GM10847 (cell line): Measurements from ENCODE around the gene TANGO6.

Experiments used
- POLR2A ChIP-seq: IDR thresholded peaks from 2 replicates; pipeline ENCODE4 v1.6.1; 2011; ENCODE audit not compliant: insufficient read length; ENCODE audit errors: extremely low read depth

The TANGO6 gene

DNA sequence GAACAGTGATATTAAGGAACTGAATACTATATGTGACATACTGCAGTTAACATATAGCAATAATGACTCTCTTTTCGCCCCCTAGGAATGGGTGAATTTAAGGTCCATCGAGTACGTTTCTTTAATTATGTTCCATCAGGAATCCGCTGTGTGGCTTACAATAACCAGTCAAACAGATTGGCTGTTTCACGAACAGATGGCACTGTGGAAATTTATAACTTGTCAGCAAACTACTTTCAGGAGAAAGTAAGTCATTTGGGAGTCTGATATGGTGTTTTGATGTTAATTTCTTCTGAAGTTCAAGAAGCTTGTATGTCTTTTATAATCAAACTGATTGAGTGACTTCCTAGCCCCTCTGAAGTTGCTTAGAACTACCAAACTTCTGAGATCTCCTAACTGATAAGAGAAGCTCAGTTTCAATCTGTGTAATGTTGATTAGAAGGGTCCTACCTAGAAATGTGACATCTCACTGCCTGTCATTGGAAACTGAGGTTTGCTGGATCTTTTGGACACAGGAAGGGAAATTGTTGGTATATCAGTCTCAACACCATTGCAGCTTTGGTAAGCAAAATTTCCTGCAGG is 290.1 kb downstream of the TANGO6 start:
- no peak for TF ChIP-seq POLR2A
